ENCODE data around the gene TGFBR3.
"Not testable (repeated sequence)": the region's sequence is repeated elsewhere in the genome, so short reads cannot be mapped to it uniquely, and the experiment has no call there.

TGFBR3 gene

DNA sequence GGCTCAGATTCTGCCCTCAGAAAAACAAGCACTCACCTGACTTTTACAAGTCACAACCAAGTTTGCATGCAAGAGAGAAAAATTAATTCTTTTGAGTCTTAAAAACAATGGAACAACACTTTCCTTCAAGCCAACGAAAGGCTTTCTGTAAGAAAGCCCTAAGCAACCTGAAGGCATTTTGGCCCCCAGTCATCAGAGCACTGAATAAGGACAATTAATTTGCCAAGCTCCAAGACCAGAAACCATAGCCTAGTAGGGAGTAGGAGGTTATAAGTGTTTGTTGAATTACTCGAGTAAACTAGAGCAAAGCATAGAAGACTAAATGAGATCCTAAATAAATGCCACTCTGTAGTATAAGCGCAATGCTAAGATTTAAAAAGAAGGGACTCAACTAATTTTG is 4.7 kb downstream of the TGFBR3 start:
- DNase-seq: no peak

DNA sequence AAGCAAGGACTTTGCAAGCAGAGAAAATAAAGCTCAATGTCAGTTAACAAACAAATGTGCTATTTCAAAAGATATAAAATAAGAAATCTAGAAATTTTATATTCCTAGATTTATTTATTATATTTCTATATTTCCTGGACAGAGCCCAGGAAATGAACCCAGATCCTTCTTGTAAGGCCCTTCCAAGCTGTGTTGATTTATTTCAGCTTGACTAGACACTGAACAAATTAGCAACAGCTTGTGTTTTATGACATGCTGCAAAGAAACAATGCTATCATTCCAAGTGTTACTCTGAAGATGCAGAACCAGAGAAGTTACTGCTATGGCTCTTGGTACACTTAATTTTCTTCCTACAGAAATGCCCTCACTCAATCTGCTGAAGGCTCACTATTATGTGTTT is 6.2 kb downstream of the TGFBR3 start:
- DNase-seq: no peak

- DNase-seq: no peak
Observed at GRCh38 chr1:91877574-91878208, 8.3 kb downstream of the TGFBR3 start.

GRCh38 chr1:91876781-91877573 is 9.0 kb downstream of the TGFBR3 start:
- no peak for DNase-seq

GRCh38 chr1:91876040-91876470 is 9.9 kb downstream of the TGFBR3 start:
- no peak for DNase-seq

DNA sequence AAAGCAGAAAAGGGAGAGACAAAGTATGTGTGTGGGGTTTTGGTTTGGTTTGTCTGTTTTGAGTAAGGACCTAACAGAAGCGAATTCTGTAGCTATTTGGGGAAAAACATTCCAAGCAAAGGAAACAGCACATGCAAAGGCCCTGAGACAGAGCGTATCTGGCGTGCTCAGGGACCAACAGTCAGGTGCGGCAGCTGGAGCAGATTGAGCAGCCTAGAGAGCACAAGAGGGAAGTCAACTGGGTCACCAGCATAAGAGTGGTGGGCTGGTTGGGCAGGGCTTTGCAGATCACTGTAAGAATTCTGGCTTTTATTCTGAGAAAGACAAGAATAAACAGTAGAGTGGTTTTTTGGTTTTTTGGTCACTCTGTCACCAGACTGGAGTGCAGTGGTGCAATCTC is 11.8 kb downstream of the TGFBR3 start:
- no peak for DNase-seq

- no peak for DNase-seq
Observed at GRCh38 chr1:91872559-91873081, 13.3 kb downstream of the TGFBR3 start.

- no peak for DNase-seq
Observed at GRCh38 chr1:91872000-91872399, 14.0 kb downstream of the TGFBR3 start.

DNA sequence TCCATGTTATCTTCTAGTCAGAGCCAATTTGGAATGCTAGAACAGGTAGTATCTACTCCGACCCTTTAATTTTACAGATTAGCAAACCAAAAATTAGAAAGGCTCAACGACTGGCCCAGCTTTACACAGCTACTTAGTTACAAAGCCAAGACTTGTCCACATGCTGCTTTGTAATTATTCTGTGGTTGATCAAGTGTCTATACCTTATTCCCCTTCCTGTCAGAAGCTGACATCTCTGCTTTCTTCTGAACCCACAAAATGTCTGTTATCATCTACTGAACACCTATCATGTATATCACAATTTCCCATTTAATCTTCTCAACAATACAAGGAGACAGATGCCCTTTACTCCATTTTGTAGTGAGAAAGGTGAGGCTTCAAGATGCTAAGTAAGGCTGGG is 15.6 kb downstream of the TGFBR3 start:
- no peak for DNase-seq

DNA sequence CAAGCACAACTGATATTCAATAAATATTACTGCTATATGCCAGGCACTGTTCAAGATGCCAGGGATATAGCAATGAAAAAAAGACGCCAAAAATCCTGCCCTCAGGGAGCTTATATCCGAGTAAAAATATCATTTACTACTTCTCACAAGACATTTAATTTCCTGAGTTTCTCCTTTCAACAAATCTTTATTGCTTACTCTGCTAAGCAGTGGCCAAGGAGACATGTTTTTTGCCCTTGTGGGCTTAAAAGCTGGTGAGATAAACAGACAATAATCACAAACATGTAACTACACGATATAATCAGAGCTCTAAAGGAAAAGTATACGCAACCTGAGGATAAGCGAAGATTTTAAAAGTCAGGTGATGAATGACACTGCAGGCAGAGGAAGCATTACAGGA is 19.5 kb downstream of the TGFBR3 start:
- no peak for DNase-seq

DNA sequence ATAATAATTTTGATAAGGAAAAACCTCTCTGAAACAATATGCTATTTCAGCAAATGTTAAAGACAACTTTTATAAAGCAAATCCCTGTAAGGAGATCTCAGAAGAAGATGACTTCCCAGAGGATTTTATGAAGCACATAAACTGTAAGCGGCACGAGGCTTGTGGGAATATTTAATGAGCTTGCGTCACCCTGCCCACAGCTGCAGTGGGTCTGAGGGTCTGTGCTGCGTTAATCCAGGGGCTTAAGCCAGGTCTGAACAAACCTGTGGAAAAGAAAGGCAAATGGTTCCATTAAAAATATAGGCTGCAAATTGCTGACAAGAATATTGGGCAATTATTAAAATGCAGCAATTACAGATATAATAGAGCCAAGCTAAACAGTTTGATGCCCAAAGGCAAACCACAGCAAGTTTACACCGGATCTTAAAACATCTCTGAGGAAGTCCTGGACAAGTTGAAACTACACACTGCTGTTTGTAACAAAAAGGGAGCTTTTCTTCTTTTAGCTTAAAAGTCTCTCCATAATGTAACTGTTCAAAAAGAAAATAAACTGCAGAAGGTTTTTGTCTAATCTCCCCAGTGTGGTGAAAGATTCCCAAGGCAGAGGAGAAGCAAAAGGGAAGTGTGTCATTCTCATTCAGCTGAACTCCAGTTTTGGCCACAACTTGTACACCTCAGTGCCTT is 21.8 kb downstream of the TGFBR3 start:
- no peak for DNase-seq

- no peak for DNase-seq
Observed at GRCh38 chr1:91863498-91863897, 22.5 kb downstream of the TGFBR3 start.

- no peak for DNase-seq
Observed at GRCh38 chr1:91862120-91862519, 23.8 kb downstream of the TGFBR3 start.

DNA sequence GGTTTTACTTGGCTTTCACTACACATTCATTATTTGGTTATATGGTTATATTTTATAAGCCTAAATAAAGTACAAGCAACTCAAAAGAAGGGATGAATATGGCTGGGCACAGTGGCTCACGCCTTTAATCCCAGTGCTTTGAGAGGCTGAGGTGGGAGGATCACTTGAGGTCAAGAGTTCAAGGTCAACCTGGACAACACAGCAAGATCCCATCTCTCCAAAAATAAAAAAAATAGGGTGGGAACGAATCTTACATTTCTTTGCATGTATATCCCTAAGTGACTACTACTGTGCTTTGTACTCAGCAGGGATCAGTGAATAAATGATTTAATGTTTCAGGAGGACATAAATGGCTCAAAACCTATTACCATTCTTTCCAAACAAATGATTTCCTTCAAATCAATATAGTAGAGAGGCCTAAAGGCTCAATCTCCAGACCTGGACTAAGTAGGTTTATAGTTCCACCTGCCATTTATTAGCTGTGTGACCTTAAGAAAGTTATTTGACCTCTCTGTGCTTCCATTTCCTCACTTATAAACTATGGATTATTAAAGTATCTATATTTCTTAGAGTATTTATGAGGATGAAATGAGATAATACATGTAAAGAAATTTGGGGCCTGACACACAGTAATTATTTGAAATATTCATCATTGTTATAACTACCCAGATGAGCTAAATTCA is 28.3 kb downstream of the TGFBR3 start:
- no peak for DNase-seq

DNA sequence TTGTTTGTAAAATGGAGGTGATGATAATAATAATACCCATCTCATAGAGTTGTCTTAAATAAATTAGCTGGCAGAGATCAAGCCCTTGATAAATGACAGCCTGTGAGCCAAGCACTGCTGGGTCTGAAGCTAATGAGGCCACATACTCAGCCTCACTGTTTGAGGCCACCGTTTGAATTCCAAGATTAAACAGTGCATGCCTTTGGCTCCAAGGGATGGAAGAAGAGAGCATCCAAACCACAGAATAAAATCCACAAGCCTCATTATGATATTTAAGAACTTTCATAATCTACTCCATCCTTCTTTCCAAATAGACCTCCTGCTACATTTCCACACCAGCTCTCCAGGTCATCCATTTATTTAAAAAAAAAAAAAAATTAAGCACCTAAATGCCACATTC is 29.0 kb downstream of the TGFBR3 start:
- no peak for DNase-seq

DNA sequence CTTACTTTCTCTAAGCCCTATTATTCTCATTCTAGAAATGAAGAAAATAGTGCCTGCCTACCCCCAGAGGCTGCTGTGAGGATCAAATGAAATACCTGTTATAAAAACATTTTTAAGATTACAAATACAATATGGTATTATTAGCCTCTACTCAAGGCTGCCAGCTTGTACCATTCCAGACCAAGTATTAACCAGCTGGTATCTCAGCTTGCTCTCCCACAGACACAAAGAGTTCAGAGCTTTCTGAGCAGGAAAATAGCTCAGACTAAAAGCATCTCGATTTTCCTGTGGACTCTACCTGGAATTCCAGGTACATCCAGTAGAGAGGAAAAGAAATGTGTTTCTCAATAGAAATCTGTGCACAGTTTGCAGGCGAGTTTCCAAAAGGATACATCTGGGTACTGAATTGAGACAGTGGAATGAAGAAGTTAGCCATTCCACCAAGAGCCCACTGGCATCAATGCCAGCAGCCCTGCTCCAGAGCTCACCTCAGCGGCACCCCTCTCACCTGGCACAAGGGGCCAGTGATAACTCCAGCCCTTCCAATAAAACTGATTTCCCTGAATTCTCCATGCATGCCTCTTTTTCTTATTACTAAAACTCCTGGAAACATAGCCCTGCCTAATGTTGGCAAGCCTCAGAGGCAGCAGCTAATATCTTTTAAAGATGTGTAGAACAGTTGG is 31.0 kb downstream of the TGFBR3 start:
- no peak for DNase-seq

DNA sequence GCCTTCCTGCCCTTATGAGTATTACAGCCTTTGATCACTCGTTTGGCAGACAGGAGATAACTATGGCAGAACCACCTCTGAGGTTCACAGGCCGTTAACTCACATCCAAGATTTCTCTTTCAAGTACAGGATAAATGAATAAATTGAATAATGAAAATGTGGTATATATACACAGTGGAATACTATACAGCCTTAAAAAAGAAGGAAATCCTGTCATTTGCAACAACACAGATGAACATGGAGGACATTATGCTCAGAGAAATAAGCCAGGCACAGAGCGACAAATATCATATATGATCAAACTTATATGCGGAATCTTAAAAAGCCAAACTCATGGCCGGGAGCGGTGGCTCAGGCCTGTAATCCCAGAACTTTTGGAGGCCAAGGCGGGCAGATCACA is 32.6 kb downstream of the TGFBR3 start:
- DNase-seq: no peak

GRCh38 chr1:91852011-91852410 is 33.9 kb downstream of the TGFBR3 start:
- not testable (repeated sequence) for DNase-seq

- DNase-seq: peak; percentile 53 to 60
Observed at GRCh38 chr1:91851130-91852010, 34.6 kb downstream of the TGFBR3 start.

DNA sequence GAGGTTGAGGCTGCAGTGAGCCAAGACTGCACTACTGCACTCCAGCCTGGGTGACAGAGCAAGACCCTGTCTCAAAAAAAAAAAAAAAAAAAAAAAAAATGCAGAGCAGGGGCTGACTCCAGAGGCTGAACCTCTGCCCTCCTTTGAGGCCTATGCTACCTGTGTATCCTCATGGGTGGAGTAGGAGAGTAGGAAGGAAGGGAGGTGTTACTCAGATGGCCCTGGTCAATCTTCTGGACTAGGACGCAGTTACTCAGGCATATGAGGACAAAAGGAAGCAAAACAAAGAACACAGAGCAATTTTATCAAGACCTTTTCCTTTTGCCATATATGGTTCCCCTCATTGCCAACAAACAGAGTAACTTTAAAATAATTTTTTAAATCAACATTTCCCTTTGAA is 35.2 kb downstream of the TGFBR3 start:
- DNase-seq: no peak

DNA sequence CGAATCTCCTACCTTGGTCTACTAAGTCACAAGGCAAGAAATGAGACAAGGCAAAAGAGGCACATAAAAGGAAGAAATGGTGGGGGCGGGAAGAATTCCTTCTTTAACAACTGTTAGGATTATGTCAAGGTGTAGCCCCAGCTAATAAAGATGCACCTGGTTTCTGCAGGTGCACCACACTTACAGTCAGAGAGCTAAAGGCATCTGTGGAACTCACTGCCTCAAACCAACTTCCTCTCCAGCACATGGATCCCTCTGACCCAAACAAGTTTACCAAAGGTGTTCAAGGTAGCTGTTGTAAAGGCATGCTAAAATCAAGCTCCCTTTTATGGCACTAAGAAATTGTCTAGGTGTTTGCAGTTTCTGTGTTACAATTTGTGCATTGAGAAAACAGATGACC is 38.1 kb downstream of the TGFBR3 start:
- no peak for DNase-seq

DNA sequence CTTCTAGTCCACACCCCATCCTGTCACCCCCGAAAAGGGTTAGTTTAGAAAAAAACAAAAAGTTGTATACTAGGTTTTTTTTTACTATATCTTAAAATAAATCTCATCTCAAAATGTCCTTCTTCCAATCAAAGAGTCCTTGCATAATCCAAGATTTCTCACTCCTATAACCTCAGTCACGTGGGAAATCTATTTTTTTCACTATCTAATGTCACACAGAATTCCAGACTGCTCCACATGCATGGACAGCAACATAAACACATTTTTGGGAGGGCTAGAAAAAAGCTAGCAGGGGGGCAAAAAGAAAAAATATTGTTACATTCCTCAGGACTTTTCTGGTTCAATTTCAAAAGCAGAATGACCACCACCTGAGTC is 39.3 kb downstream of the TGFBR3 start:
- no peak for DNase-seq

Data from SHP77 (cell line).